HepG2 (cell line): ENCODE results near the gene RAB30. TPM values are rescaled to one million over a fixed set of nuclear protein-coding genes. Genes with fewer than 3 reads are reported as not detected.

Experiments
- ATAC-seq: fragments of 200-7000 bp; cut with Tn5 transposase; 3 replicates; pipeline ENCODE4 v1.9.1; 2020; ENCODE audit warnings: mild to moderate bottlenecking, moderate library complexity
- BruUV-seq: library from RNA; stranded (reverse); fragments of 400-500 nt; replicated peaks from 2 replicates; lab custom pipeline; 2021; lab: Mats Ljungman, UMichigan
- CTCF ChIA-PET: fragments of 300-600 bp; formaldehyde crosslinking; extraction: SDS; loops from one replicate; lab custom pipeline; 2021; ENCODE audit warnings: low total read pairs, inconsistent platforms, low intra/inter-chr PET ratio; lab: Yijun Ruan, JAX
- POLR2A ChIA-PET: fragments of 350-600 bp; sonication (Branson Sonifier 250); formaldehyde crosslinking; loops from one replicate; lab custom pipeline; 2020; ENCODE audit warnings: antibody characterized with exemption, inconsistent platforms; lab: Yijun Ruan, JAX
- DNase-seq: peaks from one replicate; pipeline ENCODE4 v3.0.0-alpha.2; 2015; ENCODE audit warnings: low spot score
- FAIRE-seq: peaks from 3 replicates; lab custom pipeline; 2011; peaks lifted over from hg19 to GRCh38; lab: Jason Lieb, UNC
- H2AFZ ChIP-seq: one replicate; pipeline ENCODE4 v1.6.1; 2011; ENCODE audit warnings: low read length, inconsistent platforms
- H3K27ac ChIP-seq: fragments of 300-600 bp; 3 replicates; pipeline ENCODE4 v1.8.0; 2011; ENCODE audit warnings: mixed run types, mild to moderate bottlenecking, mixed read lengths, low read length, inconsistent platforms; ENCODE audit not compliant: insufficient read depth; ENCODE audit errors: extremely low read length
- H3K27me3 ChIP-seq, 2 experiments: fragments of 200-600 bp in 1 of 2; 2 replicates in 1 of 2; 3 replicates in 1 of 2; pipeline versions ENCODE4 v1.6.0 to v1.8.0; 2011; ENCODE audit warnings: low read length in 2 of 2, mild to moderate bottlenecking in 2 of 2, moderate library complexity in 2 of 2, inconsistent platforms in 1 of 2; ENCODE audit not compliant: insufficient read depth in 2 of 2, control insufficient read depth in 1 of 2
- H3K36me3 ChIP-seq, 2 experiments: fragments of 200-600 bp in 1 of 2; replicated peaks in 1 of 2; 2 replicates in 1 of 2; 3 replicates in 1 of 2; pipeline versions ENCODE4 v1.5.1 to v1.8.0; 2011; ENCODE audit warnings: low read length in 2 of 2, inconsistent platforms in 1 of 2; ENCODE audit not compliant: insufficient read depth in 2 of 2, control insufficient read depth in 1 of 2
- H3K4me1 ChIP-seq: 2 replicates; pipeline ENCODE4 v1.5.1; 2012; ENCODE audit warnings: low read length, inconsistent platforms; ENCODE audit not compliant: insufficient read depth
- H3K4me2 ChIP-seq: 2 replicates; pipeline ENCODE4 v1.6.0; 2011; ENCODE audit warnings: low read depth, low read length, inconsistent platforms
- H3K4me3 ChIP-seq, 3 experiments: fragments of 200-600 bp in 1 of 3; sonication (generic), shearing (Covaris generic) in 1 of 3; replicated peaks in 1 of 3; 2 replicates each; pipeline ENCODE4 v1.5.1; 2011 to 2016; ENCODE audit warnings: low read length in 3 of 3, inconsistent platforms in 2 of 3, low read depth in 2 of 3, mild to moderate bottlenecking in 2 of 3, control low read depth in 1 of 3, mixed read lengths in 1 of 3; ENCODE audit not compliant: insufficient read depth in 1 of 3
- H3K79me2 ChIP-seq: one replicate; pipeline ENCODE4 v1.6.1; 2011; ENCODE audit warnings: low read length, inconsistent platforms; ENCODE audit not compliant: insufficient read depth
- H3K9ac ChIP-seq: 2 replicates; pipeline ENCODE4 v1.6.0; 2011; ENCODE audit warnings: mild to moderate bottlenecking, low read depth, low read length, inconsistent platforms; ENCODE audit not compliant: insufficient read depth
- H3K9me3 ChIP-seq: 2 replicates; pipeline ENCODE4 v1.5.1; 2012; ENCODE audit warnings: mild to moderate bottlenecking, low read length
- H4K20me1 ChIP-seq: 2 replicates; pipeline ENCODE4 v1.6.0; 2011; ENCODE audit warnings: inconsistent platforms, mild to moderate bottlenecking, low read length, moderate library complexity; ENCODE audit not compliant: insufficient read depth
- DNMT1 ChIP-seq: sonication (generic); formaldehyde crosslinking; IDR thresholded peaks from 2 replicates; pipeline ENCODE4 v1.5.1; 2020; ENCODE audit warnings: mild to moderate bottlenecking, missing genetic modification reagents
- MIER3 ChIP-seq: IDR thresholded peaks from 2 replicates; pipeline ENCODE4 v1.6.1; 2016; ENCODE audit warnings: missing compliant biosample characterization, borderline replicate concordance
- PHB2 ChIP-seq: fragments of 450-650 bp; IDR thresholded peaks from 2 replicates; pipeline ENCODE4 v1.6.1; 2018; ENCODE audit not compliant: partially characterized antibody
- RARG ChIP-seq: sonication (generic); formaldehyde crosslinking; IDR thresholded peaks from 2 replicates; pipeline ENCODE4 v1.4.0; 2020; ENCODE audit warnings: low read depth, mild to moderate bottlenecking, missing genetic modification reagents
- ZNF230 ChIP-seq: sonication (generic); formaldehyde crosslinking; IDR thresholded peaks from 2 replicates; pipeline ENCODE4 v1.4.0; 2020; ENCODE audit warnings: mild to moderate bottlenecking, missing genetic modification reagents
- ZNF432 ChIP-seq: sonication (generic); formaldehyde crosslinking; IDR thresholded peaks from 2 replicates; pipeline ENCODE4 v1.5.0; 2020; ENCODE audit warnings: missing genetic modification reagents, mild to moderate bottlenecking, borderline replicate concordance
- ZNF605 ChIP-seq: sonication (generic); formaldehyde crosslinking; IDR thresholded peaks from 2 replicates; pipeline ENCODE4 v1.8.0; 2022; ENCODE audit warnings: mild to moderate bottlenecking, missing genetic modification reagents
- ZNF629 ChIP-seq: sonication (generic); formaldehyde crosslinking; conservative IDR thresholded peaks from 2 replicates; pipeline ENCODE4 v1.5.0; 2020; ENCODE audit warnings: missing genetic modification reagents
- WGBS: methylation state at CpG from one replicate; pipeline ENCODE4 v1.1.6; 2017; ENCODE audit warnings: low lambda C conversion rate; 5-methylcytosine and 5-hydroxymethylcytosine counted together
- in situ Hi-C: cut with HindIII; loops from 2 replicates; pipeline ENCODE4 v1.10.0; 2017; ENCODE audit warnings: low pct_unique_long_range_greater_than_20kb; ENCODE audit not compliant: extremely low pct_ligation_motif_present
- intact Hi-C: fragments of 100-400 bp; cut with micrococcal nuclease; formaldehyde crosslinking; loops from one replicate; pipeline ENCODE4 v1.10.0; 2022; ENCODE audit not compliant: unreplicated experiment
- polyA plus RNA-seq, 8 experiments: library from polyadenylated mRNA; depleted of rRNA in 3 of 8; stranded (reverse) in 7 of 8; unstranded in 1 of 8; fragments of >200 nt; fragmentation: Illumina TruSeq in 4 of 8; extraction: Trizol in 4 of 8; gene quantifications; 2 replicates each; pipeline versions ENCODE4 v1.2.1 to v1.2.3, GENCODE V29; 2011 to 2016; ENCODE audit warnings: low read depth in 4 of 8, missing spikeins in 1 of 8, mixed read lengths in 1 of 8; ENCODE audit not compliant: insufficient read depth in 1 of 8
- total RNA-seq, 5 experiments: library from RNA; depleted of rRNA; stranded (reverse); fragments of >200 nt; fragmentation: Illumina TruSeq; extraction: Trizol; gene quantifications; 2 replicates each; pipeline ENCODE4 v1.2.3, GENCODE V29; 2016; ENCODE audit warnings: low read depth in 1 of 5
- TF ChIP-seq, protein P1 (sequence below): sonication (generic); formaldehyde crosslinking; IDR thresholded peaks from 2 replicates; pipeline ENCODE4 v1.9.0; 2021; ENCODE audit warnings: missing genetic modification reagents, borderline replicate concordance
- TF ChIP-seq, protein P2 (sequence below): IDR thresholded peaks from 2 replicates; pipeline ENCODE4 v1.6.1; 2016; ENCODE audit warnings: low read depth

RAB30 gene
- total and polyA plus RNA-seq, 2 of the 13 experiments (the other 11 are each of a cell fraction or from before 2014, with no cell fraction given): 3.7 to 5.0 TPM

DNA sequence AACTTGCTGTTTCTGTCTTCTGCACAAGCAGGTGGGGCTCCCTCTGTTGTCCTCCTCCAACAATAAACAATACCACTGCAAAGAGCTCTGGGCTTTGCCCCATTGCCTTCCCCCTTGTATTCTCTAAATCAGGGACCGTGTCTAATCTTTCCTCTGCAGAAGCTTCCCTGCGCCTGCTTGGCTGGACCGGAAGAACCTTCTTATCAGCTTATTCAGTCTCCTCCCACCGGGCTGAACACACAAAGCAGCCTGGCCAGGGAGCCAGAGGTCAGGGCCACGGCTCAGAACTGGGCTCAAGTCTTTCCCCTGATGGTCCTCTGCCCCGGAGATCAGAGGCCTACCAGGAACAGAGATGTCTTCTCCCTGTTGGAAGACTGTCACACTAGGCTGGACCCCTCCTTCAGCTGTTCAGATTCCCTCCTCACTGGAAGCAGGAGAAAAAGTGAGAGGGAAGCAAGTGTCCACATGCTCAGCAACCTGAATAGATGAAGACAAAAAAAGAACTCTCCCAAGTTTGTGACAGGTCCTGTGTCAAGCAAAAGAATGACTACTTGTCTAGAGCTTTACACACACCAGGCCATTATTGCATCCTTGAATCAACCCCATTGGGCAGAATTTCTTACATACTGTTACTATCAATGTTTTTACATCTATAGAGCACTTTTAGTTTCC, 63.7 kb downstream of the RAB30 start (continued):
- TF ChIP-seq, protein P1, sequence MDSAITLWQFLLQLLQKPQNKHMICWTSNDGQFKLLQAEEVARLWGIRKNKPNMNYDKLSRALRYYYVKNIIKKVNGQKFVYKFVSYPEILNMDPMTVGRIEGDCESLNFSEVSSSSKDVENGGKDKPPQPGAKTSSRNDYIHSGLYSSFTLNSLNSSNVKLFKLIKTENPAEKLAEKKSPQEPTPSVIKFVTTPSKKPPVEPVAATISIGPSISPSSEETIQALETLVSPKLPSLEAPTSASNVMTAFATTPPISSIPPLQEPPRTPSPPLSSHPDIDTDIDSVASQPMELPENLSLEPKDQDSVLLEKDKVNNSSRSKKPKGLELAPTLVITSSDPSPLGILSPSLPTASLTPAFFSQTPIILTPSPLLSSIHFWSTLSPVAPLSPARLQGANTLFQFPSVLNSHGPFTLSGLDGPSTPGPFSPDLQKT (CRISPR knock-in tag): no peak
- TF ChIP-seq ZNF629 (CRISPR knock-in tag) (no peak; the same call in 1 of the 2 replicates), MIER3 (CRISPR knock-in tag) (no peak), ZNF432 (CRISPR knock-in tag) (no peak), ZNF230 (CRISPR knock-in tag) (no peak), PHB2 (no peak), ZNF605 (peak; percentile 47; the same call in 1 of the 2 replicates), RARG (no peak)

DNA sequence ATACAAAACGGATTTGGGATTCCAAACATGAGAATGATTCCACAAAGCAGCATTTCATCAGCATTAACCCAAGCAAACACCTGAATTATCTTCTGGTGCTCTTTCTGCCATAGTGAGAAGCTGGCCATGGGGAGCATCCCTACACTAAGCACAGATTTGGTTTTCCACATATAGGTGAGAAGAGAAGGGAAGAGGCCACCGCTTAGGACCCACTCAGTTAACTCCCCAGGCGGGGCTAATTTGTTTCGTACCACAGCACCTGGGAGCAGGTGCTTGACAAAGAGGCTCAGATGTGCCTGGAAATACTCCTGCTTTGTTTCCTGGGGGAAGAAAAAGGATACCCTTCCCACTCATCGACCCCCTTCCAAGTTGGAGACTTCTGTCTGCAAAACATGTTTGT, 64.2 kb downstream of the RAB30 start:
- no peaks in the 10 kb centered on the region for H3K27me3 ChIP-seq
- ChIA-PET POLR2A (interaction anchor here (0.9 to 5.3 kb wide), 21 partner anchors 8 to 279 kb away, joined by 3 to 41 read pairs (median 6); partner anchors contain the start of genes CCDC90B, DDIAS, PCF11 and PRCP), CTCF (interaction anchor here (0.9 kb wide), 1 partner anchor 80 kb away, joined by 3 read pairs; no protein-coding TSS in a partner anchor)
- FAIRE-seq: no peak
- DNase-seq: no peak
- H3K4me3 ChIP-seq: peak overlapping the region; percentile 16 to 40 (median 40)
- intact Hi-C loops (loop anchor here (5.0 kb wide), 1 partner anchor 150 kb away; the partner anchor contains the start of gene PCF11), in situ Hi-C loops (no loop called here)
- H3K4me1 ChIP-seq: peaks cover 76% of the 10 kb centered on the region
- H3K9me3 ChIP-seq: no peaks in the 10 kb centered on the region
- WGBS: 37% methylated on average over 5 of the region's 5 CpGs
- peak overlapping the region; percentile 74 for H3K4me2 ChIP-seq
- no peaks in the 10 kb centered on the region for H3K79me2 ChIP-seq
- TF ChIP-seq DNMT1 (CRISPR knock-in tag): no peak
- TF ChIP-seq, protein P2, sequence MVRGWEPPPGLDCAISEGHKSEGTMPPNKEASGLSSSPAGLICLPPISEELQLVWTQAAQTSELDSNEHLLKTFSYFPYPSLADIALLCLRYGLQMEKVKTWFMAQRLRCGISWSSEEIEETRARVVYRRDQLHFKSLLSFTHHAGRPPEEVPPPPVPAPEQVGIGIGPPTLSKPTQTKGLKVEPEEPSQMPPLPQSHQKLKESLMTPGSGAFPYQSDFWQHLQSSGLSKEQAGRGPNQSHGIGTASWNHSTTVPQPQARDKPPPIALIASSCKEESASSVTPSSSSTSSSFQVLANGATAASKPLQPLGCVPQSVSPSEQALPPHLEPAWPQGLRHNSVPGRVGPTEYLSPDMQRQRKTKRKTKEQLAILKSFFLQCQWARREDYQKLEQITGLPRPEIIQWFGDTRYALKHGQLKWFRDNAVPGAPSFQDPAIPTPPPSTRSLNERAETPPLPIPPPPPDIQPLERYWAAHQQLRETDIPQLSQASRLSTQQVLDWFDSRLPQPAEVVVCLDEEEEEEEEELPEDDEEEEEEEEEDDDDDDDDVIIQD: no peak
- H4K20me1 ChIP-seq: no peaks in the 10 kb centered on the region
- H3K36me3 ChIP-seq: no peaks in the 10 kb centered on the region
- peak overlapping the region; percentile 72 for H3K27ac ChIP-seq
- BruUV-seq: no TSS peak
- peak overlapping the region; percentile 50 for H3K9ac ChIP-seq
- no peak overlapping the region for H2AFZ ChIP-seq
- ATAC-seq: peak; percentile 55
